DMS153 treated with DMSO at 0.1 percent for 48 hours (cell line): Measurements from ENCODE around the gene BTNL9.
"Not testable (repeated sequence)": the region's sequence is repeated elsewhere in the genome, so short reads cannot be mapped to it uniquely, and the experiment has no call there.

Source experiments
- DNase-seq: peaks from one replicate; lab custom pipeline; 2025; ENCODE audit not compliant: unreplicated experiment; lab: John Stamatoyannopoulos, UW

The BTNL9 gene

GRCh38 chr5:181042722-181043121 is 2.7 kb downstream of the BTNL9 start:
- DNase-seq = no peak

DNA sequence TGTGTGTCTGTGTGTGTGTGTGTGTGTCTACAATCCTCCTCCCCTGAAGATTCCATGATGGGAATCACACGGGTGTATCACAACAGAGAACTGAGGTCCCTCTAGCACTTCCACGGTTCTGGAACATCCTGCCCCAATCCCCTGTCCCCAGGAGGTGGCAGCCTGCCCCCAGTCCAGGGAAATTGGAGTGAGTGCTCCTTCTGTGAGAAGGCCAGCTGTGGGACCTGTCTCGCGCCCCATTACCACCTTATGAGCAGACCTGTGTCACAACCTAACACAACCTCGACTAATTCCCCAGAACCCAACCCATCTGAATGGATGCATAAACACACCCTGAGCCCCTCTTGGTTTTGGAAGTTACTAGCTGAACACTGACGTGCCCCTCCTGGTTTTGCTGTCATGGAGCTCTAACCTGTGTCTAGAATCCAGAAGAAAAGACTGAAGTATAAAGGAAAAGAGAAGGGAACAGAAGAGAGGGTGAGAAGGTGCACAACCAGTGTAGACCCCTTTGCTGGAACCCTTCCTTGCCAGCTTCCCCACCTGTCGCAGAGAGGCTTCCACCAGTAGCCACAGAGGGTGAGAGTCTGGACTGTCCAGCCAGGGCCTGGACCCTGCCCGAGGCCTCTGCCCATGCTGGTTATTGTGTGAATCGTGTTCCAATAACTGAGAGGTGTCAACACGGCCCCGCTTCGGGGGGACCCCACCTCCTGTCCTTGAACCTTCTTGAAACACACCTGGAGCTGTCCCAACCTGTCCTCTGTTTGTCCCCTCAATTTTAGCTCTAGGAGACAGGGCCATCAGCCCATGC is 3.4 kb downstream of the BTNL9 start:
- DNase-seq = no peak

DNA sequence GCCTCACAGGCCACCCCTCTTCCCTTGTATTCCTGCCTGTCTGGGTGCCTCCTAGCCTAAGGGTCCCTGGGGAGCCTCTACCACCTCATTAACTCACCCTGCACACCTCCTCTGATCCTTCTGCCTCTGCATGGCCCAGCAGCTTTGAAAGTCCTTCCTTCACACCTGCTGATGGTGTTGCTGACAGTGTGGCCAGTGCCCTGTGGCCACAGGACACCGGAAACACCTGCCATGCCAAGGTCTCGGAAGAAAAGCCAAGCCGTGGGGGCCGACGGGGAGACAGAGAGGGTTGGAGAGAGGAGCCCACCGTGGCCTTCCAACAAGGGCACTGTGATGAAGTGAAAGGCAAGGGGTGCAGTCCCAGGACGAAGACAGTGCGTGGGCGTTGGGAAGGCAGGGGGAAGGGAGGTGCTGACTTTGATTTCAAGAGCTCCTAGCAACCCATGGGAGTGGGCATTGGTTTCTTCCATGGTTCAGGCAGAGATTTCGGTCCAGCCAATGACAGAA is 4.1 kb downstream of the BTNL9 start:
- no peak for DNase-seq

GRCh38 chr5:181044662-181045305 is 4.7 kb downstream of the BTNL9 start:
- no peak for DNase-seq

DNA sequence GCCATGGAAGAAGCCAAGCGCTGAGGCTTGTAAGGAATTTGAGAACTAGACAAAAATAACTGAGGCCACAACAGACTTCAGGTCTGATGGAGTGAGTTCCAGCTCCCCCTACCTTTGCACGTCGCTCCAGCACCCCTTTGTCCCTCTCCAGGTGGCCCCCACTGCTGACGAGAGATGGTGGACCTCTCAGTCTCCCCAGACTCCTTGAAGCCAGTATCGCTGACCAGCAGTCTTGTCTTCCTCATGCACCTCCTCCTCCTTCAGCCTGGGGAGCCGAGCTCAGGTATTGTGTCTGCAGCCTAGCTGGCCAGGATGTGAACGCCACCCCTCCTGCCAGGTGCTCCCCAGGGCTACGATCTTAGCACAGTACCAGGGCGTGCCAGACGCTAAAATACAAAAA is 5.2 kb downstream of the BTNL9 start:
- no peak for DNase-seq

DNA sequence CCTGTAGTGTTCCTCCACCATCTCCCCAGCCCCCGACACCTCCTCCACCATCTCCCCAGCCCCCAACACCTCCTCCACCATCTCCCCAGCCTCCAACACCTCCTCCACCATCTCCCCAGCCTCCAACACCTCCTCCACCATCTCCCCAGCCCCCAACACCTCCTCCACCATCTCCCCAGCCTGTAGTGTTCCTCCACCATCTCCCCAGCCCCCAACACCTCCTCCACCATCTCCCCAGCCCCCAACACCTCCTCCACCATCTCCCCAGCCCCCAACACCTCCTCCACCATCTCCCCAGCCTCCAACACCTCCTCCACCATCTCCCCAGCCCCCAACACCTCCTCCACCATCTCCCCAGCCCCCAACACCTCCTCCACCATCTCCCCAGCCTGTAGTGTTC is 5.8 kb downstream of the BTNL9 start:
- not testable (repeated sequence) for DNase-seq

- DNase-seq = no peak
Observed at GRCh38 chr5:181047288-181047687, 7.2 kb downstream of the BTNL9 start.

- no peak for DNase-seq
Observed at GRCh38 chr5:181047921-181048320, 7.9 kb downstream of the BTNL9 start.

DNA sequence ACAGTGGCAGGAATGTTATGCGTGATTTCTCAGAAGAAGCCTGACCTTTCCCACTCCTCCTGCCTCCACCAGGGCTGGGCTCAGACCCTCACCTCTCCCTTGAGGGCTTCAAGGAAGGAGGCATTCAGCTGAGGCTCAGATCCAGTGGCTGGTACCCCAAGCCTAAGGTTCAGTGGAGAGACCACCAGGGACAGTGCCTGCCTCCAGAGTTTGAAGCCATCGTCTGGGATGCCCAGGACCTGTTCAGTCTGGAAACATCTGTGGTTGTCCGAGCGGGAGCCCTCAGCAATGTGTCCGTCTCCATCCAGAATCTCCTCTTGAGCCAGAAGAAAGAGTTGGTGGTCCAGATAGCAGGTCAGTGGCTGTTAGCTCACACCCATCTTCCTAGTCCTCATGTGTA is 9.9 kb downstream of the BTNL9 start:
- DNase-seq = no peak

- DNase-seq = no peak
Observed at GRCh38 chr5:181051841-181052671, 12.0 kb downstream of the BTNL9 start.

DNA sequence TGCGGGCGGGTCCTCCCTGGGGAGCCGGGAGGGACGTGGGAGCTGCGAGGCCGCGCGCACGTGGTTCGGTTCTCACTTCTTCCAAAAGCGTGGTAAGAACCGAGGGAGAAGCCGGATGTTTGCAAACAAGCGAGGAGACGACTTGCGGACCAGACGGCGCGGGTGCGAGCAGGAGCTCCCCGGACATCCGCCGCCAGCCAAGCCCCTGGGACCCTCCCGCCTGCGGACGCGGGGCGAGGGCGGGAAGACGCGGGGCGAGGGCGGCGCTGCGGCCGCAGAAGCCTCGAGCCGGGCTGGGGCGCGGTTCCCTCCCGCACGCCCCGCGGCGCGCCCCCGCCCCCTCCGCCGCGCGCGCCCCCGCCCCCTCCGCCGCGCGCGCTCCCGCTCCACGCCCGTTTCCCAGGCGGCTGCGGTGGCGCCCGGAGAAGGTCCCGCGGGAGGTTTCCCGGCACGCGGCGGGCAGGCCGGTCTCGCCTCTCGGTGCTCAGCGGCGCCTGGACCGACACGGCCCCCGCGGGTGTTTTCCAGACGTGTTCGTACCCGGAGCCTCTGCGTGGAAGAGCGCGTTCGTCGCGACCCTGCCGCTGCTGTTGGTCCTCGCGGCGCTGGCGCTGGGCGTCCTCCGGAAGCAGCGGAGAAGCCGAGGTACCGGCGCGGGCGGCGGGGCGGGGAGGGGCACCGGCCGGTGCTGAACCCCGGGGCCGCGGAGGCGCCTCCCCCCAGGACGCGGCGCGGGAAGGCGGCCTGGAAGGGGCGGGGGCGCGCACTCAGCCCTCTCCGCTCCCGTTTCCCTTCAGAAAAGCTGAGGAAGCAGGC is 12.8 kb downstream of the BTNL9 start:
- DNase-seq = no peak

- DNase-seq = no peak
Observed at GRCh38 chr5:181053488-181054121, 13.5 kb downstream of the BTNL9 start.

GRCh38 chr5:181054138-181054537 is 14.1 kb downstream of the BTNL9 start:
- no peak for DNase-seq

- no peak for DNase-seq
Observed at GRCh38 chr5:181054871-181055459, 14.9 kb downstream of the BTNL9 start.

- no peak for DNase-seq
Observed at GRCh38 chr5:181056431-181056830, 16.4 kb downstream of the BTNL9 start.

- no peak for DNase-seq
Observed at GRCh38 chr5:181058321-181058720, 18.3 kb downstream of the BTNL9 start.

- DNase-seq = no peak
Observed at GRCh38 chr5:181058786-181059296, 18.8 kb downstream of the BTNL9 start.

DNA sequence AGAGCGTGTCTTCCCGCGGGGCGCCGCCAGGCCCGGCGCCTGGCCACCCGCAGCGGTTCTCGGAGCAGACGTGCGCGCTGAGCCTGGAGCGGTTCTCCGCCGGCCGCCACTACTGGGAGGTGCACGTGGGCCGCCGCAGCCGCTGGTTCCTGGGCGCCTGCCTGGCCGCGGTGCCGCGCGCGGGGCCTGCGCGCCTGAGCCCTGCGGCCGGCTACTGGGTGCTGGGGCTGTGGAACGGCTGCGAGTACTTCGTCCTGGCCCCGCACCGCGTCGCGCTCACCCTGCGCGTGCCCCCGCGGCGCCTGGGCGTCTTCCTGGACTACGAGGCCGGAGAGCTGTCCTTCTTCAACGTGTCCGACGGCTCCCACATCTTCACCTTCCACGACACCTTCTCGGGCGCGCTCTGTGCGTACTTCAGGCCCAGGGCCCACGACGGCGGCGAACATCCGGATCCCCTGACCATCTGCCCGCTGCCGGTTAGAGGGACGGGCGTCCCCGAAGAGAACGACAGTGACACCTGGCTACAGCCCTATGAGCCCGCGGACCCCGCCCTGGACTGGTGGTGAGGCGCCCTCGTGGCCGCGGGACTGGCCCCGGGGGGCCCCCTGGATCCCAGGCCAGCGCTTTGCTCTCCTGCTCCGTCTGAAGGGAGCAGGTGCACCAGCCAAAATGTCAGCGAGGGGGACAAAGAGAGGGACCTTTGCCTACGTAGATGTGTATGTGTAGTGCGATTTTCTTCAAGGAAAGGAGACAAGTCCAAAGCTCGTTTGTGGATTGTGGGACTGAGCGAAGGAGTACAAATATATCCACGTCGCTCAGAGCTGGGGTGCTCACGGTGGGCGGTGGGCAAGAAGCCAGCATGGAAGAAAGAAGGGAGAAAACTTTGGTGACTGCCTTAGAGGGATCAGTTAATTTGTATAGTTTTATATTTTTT is 19.5 kb downstream of the BTNL9 start:
- DNase-seq = no peak

DNA sequence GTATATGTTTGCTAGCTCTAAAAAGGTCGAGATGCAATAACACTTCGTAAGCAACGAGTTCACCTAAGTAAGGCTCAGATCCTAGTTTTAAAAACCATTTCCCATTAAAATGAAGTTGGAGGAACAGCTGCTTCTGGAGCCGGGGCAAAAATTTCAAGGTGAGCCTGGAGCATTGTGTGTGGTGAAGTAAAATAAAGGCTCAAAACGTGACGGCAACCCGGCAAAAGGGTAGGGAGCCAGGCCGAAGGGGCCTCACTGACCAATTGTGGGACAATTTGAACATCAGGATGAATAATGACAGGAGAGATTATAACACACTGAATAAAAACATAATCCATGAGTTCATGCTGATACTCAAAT is 20.1 kb downstream of the BTNL9 start:
- DNase-seq = no peak
